ENCODE data around the gene TCHH. TPM values are rescaled to one million over a fixed set of nuclear protein-coding genes. Genes with fewer than 3 reads are reported as not detected.

TCHH gene
- total RNA-seq, 4 donors from 2014 or later, result 0.13 TPM; not detected in 3

GRCh38 chr1:152078831-152079441 lies 36.3 kb downstream of the TCHH start:
- Histone ChIP-seq H3K9me3 (no peaks in the 10 kb centered on the region), H3K27ac (no peak overlapping the region), H3K36me3 (no peaks in the 10 kb centered on the region), H3K4me3 (no peak overlapping the region), H3K27me3 (peaks cover 0 to 3% (median 0%) of the 10 kb centered on the region in 3 donors), H3K4me1 (no peaks in the 10 kb centered on the region)
- in situ Hi-C loops (cut with MboI; ENCODE audit: low sequenced_read_pairs in 4 of 4) (no loop called here), intact Hi-C loops (cut with DNase I; ENCODE audit: low total_unique reads) (no loop called here)
- TF ChIP-seq CTCF (IDR thresholded peaks at IDR 0.05 in 4 of 5, conservative IDR thresholded peaks at IDR 0.05 in 1 of 5) (no peak), POLR2A (IDR thresholded peaks at IDR 0.05) (no peak)
- ATAC-seq (no peak), DNase-seq (no peak)

- Histone ChIP-seq H3K4me1 (no peaks in the 10 kb centered on the region), H3K27me3 (peaks cover 0 to 7% (median 0%) of the 10 kb centered on the region in 3 donors), H3K27ac (no peak overlapping the region), H3K36me3 (no peaks in the 10 kb centered on the region), H3K9me3 (no peaks in the 10 kb centered on the region), H3K4me3 (no peak overlapping the region)
- intact Hi-C loops (cut with DNase I; ENCODE audit: low total_unique reads), result no loop called here
- ATAC-seq (no peak), DNase-seq (no peak)
- TF ChIP-seq CTCF (IDR thresholded peaks at IDR 0.05 in 4 of 5, conservative IDR thresholded peaks at IDR 0.05 in 1 of 5) (no peak), POLR2A (IDR thresholded peaks at IDR 0.05) (no peak)
- in situ Hi-C loops (cut with MboI; ENCODE audit: low sequenced_read_pairs in 4 of 4), result no loop called here
Measured at GRCh38 chr1:152072311-152072710, 42.9 kb downstream of the TCHH start.

- in situ Hi-C loops (cut with MboI; ENCODE audit: low sequenced_read_pairs in 4 of 4), result no loop called here
Measured at GRCh38 chr1:152071123-152071522, 44.1 kb downstream of the TCHH start.

GRCh38 chr1:152067929-152068328 lies 47.3 kb downstream of the TCHH start:
- Histone ChIP-seq H3K27me3 (peaks cover 0 to 4% (median 0%) of the 10 kb centered on the region in 3 donors), H3K36me3 (no peaks in the 10 kb centered on the region), H3K9me3 (no peaks in the 10 kb centered on the region), H3K4me3 (no peak overlapping the region), H3K4me1 (no peaks in the 10 kb centered on the region), H3K27ac (no peak overlapping the region)
- in situ Hi-C loops (cut with MboI; ENCODE audit: low sequenced_read_pairs in 4 of 4), result no loop called here
- no peak for TF ChIP-seq POLR2A (IDR thresholded peaks at IDR 0.05)
- TF ChIP-seq CTCF (IDR thresholded peaks at IDR 0.05 in 4 of 5, conservative IDR thresholded peaks at IDR 0.05 in 1 of 5), result no peak
- ATAC-seq (no peak), DNase-seq (no peak)
- intact Hi-C loops (cut with DNase I; ENCODE audit: low total_unique reads), result no loop called here

More at GRCh38 chr1:152071123-152071522, 44.1 kb downstream of the TCHH start:
- intact Hi-C loops (cut with DNase I; ENCODE audit: low total_unique reads), result no loop called here
- peaks cover 0 to 4% (median 0%) of the 10 kb centered on the region in 3 donors for H3K27me3 ChIP-seq
- H3K4me3 ChIP-seq, result no peak overlapping the region
- no peaks in the 10 kb centered on the region for H3K9me3 ChIP-seq
- H3K4me1 ChIP-seq, result no peaks in the 10 kb centered on the region
- H3K27ac ChIP-seq, result no peak overlapping the region
- no peak for TF ChIP-seq POLR2A (IDR thresholded peaks at IDR 0.05)
- no peak for TF ChIP-seq CTCF (IDR thresholded peaks at IDR 0.05 in 4 of 5, conservative IDR thresholded peaks at IDR 0.05 in 1 of 5)
- DNase-seq (no peak), ATAC-seq (no peak)
- H3K36me3 ChIP-seq, result no peaks in the 10 kb centered on the region

- no peak for TF ChIP-seq POLR2A (IDR thresholded peaks at IDR 0.05)
- Histone ChIP-seq H3K4me3 (no peak overlapping the region), H3K27me3 (peaks cover 0 to 4% (median 0%) of the 10 kb centered on the region in 3 donors), H3K36me3 (no peaks in the 10 kb centered on the region), H3K9me3 (no peaks in the 10 kb centered on the region), H3K4me1 (no peaks in the 10 kb centered on the region), H3K27ac (no peak overlapping the region)
- ATAC-seq, result no peak
- in situ Hi-C loops (cut with MboI; ENCODE audit: low sequenced_read_pairs in 4 of 4), result no loop called here
- intact Hi-C loops (cut with DNase I; ENCODE audit: low total_unique reads), result no loop called here
- no peak for DNase-seq
Measured at GRCh38 chr1:152067150-152067549, 48.1 kb downstream of the TCHH start.

Data from gastrocnemius medialis (tissue), 4 donors.